K562 (cell line): ENCODE data around the gene DLAT. TPM values are rescaled to one million over a fixed set of nuclear protein-coding genes. Genes with fewer than 3 reads are reported as not detected.

Experiments used
- DDX20 ChIP-seq: fragments of 450-650 bp; IDR thresholded peaks from 2 replicates; pipeline ENCODE4 v1.6.1; 2016; ENCODE audit warnings: missing genetic modification characterization, low read depth, mild to moderate bottlenecking, missing compliant biosample characterization, moderate library complexity
- FOXP1 ChIP-seq: sonication (generic); formaldehyde crosslinking; IDR thresholded peaks from 2 replicates; pipeline ENCODE4 v1.8.0; 2022; ENCODE audit warnings: mild to moderate bottlenecking, missing genetic modification reagents
- HSF4 ChIP-seq: fragments of 250-450 bp; sonication (Bioruptor Pico); IDR thresholded peaks from 2 replicates; pipeline ENCODE4 v2.1.2; 2022; ENCODE audit warnings: mild to moderate bottlenecking, moderate library complexity, borderline replicate concordance
- MAFK ChIP-seq: IDR thresholded peaks from 2 replicates; pipeline ENCODE4 v1.6.1; 2011; ENCODE audit warnings: low read length, improper control_type of control experiment
- MTA1 ChIP-seq: fragments of 450-650 bp; IDR thresholded peaks from 2 replicates; pipeline ENCODE4 v1.6.1; 2017; ENCODE audit warnings: borderline replicate concordance
- POLR3G ChIP-seq: IDR thresholded peaks from 2 replicates; pipeline ENCODE4 v1.6.1; 2011; ENCODE audit not compliant: insufficient read length, insufficient replicate concordance; ENCODE audit errors: extremely low read depth
- POU5F1 ChIP-seq: fragments of 150-350 bp; IDR thresholded peaks from 2 replicates; pipeline ENCODE4 v1.6.1; 2014; ENCODE audit warnings: borderline replicate concordance, low read length, low read depth, mild to moderate bottlenecking; ENCODE audit not compliant: partially characterized antibody
- RAD21 ChIP-seq, 2 experiments: fragments of 250-450 bp in 1 of 2; fragments of 450-650 bp in 1 of 2; sonication (Bioruptor Pico) in 1 of 2; formaldehyde crosslinking in 1 of 2; IDR thresholded peaks in 1 of 2; conservative IDR thresholded peaks in 1 of 2; 2 replicates each; pipeline versions ENCODE4 v1.4.0 to v1.8.0; 2020 to 2022; ENCODE audit warnings: mild to moderate bottlenecking in 2 of 2, moderate library complexity in 1 of 2
- RBM15 ChIP-seq: fragments of 200-400 bp; formaldehyde crosslinking; IDR thresholded peaks from 2 replicates; pipeline ENCODE4 v1.6.1; 2018; ENCODE audit warnings: mild to moderate bottlenecking, low read length, moderate library complexity; ENCODE audit not compliant: insufficient read depth
- SRF ChIP-seq, 2 experiments: fragments of 250-450, 450-650 bp in 1 of 2; sonication (Bioruptor Pico) in 1 of 2; sonication (generic) in 1 of 2; formaldehyde crosslinking; IDR thresholded peaks; 2 replicates each; pipeline versions ENCODE4 v1.5.0 to v1.5.1; 2020 to 2022; ENCODE audit warnings: mild to moderate bottlenecking in 1 of 2, missing genetic modification reagents in 1 of 2
- TAF1 ChIP-seq: IDR thresholded peaks from 2 replicates; pipeline ENCODE4 v1.6.1; 2011; ENCODE audit warnings: mild to moderate bottlenecking, low read length, moderate library complexity; ENCODE audit not compliant: insufficient read depth, control insufficient read depth, severe bottlenecking; ENCODE audit errors: extremely low read depth
- ZNF12 ChIP-seq: sonication (generic); formaldehyde crosslinking; IDR thresholded peaks from 2 replicates; pipeline ENCODE4 v1.4.0; 2020; ENCODE audit warnings: mild to moderate bottlenecking, missing genetic modification reagents
- ZNF133 ChIP-seq: fragments of 250-450 bp; sonication (Bioruptor Pico); IDR thresholded peaks from 2 replicates; pipeline ENCODE4 v1.4.0; 2020; ENCODE audit warnings: mild to moderate bottlenecking
- ZNF311 ChIP-seq: fragments of 250-450 bp; sonication (Bioruptor Pico); IDR thresholded peaks from 2 replicates; pipeline ENCODE4 v1.4.0; 2020; ENCODE audit warnings: mild to moderate bottlenecking, moderate library complexity
- ZNF57 ChIP-seq: fragments of 450-650 bp; formaldehyde crosslinking; IDR thresholded peaks from 2 replicates; pipeline ENCODE4 v1.4.0; 2020; ENCODE audit warnings: mild to moderate bottlenecking, moderate library complexity
- ZZZ3 ChIP-seq: fragments of 450-650 bp; IDR thresholded peaks from 2 replicates; pipeline ENCODE4 v1.6.1; 2016; ENCODE audit warnings: antibody characterized with exemption, mild to moderate bottlenecking, moderate library complexity
- polyA plus RNA-seq, 8 experiments: library from polyadenylated mRNA; depleted of rRNA in 4 of 8; stranded (reverse) in 5 of 8; unstranded in 3 of 8; fragments of >200 nt; fragmentation: Nextera tagmentation in 2 of 8; fragmentation: Illumina TruSeq in 1 of 8; extraction: Ambion mirVana in 2 of 8; extraction: Trizol in 1 of 8; gene quantifications; 2 replicates each; pipeline versions ENCODE4 v1.2.1 to v1.2.3, GENCODE V29; 2011 to 2014; ENCODE audit warnings: inconsistent platforms in 1 of 8, missing spikeins in 1 of 8
- total RNA-seq, 7 experiments: library from RNA; depleted of rRNA in 6 of 7; stranded (reverse); fragments of >200 nt in 6 of 7; fragmentation: Illumina TruSeq in 2 of 7; extraction: Trizol in 2 of 7; gene quantifications; 2 replicates each; pipeline versions ENCODE4 v1.2.1 to v1.2.3, GENCODE V29; 2011 to 2021; ENCODE audit warnings: low replicate concordance in 1 of 7
- TF ChIP-seq, protein P1 (sequence below): fragments of 250-450 bp; sonication (Bioruptor Pico); IDR thresholded peaks from 2 replicates; pipeline ENCODE4 v1.5.0; 2021; ENCODE audit warnings: mild to moderate bottlenecking, moderate library complexity
- TF ChIP-seq, protein P2 (sequence below): fragments of 450-650 bp; IDR thresholded peaks from 2 replicates; pipeline ENCODE4 v1.6.1; 2016; ENCODE audit warnings: antibody characterized with exemption
- TF ChIP-seq, protein P3 (sequence below): fragments of 450-650 bp; formaldehyde crosslinking; IDR thresholded peaks from 2 replicates; pipeline ENCODE4 v1.4.0; 2020; ENCODE audit warnings: mild to moderate bottlenecking, moderate library complexity

DLAT gene
- total and polyA plus RNA-seq, 9 of the 15 experiments (the other 6 are each of a cell fraction or from before 2014, with no cell fraction given): 41.7 to 152 (median 105) TPM

DNA sequence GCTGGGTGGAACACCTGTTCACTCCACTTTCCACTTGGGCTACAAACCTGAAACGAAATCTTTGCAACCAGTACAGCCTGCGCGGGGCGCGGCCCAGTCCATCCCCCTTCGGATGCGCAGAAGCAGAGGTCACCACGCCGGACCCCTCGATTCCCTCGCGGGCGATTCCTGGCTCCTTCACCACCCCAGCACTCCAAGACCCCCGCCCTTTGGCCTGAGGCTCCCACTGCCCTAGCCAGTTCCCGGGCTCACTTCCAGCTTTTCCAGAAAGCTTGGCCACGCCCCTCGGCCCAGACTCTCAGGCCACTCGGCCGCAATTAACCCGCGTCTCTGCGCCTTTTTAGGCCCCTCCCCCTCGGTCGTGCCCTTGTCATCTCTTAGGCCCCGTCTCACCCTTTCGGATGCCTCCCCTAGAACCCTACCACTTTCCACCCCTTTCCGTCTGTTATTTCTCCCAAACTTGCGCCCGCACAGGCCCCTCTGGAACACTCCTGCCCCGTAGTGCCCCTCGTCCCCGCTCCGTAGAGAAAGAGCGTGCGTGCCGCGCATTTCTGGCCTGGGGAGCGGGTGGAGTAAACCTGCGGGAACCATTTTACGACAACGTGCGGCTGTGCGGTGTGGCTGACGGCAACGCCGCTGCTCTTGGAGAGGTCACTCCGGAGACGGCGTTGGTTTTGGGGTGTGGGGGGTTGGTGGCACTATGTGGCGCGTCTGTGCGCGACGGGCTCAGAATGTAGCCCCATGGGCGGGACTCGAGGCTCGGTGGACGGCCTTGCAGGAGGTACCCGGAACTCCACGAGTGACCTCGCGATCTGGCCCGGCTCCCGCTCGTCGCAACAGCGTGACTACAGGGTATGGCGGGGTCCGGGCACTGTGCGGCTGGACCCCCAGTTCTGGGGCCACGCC is at the start of gene DLAT (continued):
- TF ChIP-seq, protein P1, sequence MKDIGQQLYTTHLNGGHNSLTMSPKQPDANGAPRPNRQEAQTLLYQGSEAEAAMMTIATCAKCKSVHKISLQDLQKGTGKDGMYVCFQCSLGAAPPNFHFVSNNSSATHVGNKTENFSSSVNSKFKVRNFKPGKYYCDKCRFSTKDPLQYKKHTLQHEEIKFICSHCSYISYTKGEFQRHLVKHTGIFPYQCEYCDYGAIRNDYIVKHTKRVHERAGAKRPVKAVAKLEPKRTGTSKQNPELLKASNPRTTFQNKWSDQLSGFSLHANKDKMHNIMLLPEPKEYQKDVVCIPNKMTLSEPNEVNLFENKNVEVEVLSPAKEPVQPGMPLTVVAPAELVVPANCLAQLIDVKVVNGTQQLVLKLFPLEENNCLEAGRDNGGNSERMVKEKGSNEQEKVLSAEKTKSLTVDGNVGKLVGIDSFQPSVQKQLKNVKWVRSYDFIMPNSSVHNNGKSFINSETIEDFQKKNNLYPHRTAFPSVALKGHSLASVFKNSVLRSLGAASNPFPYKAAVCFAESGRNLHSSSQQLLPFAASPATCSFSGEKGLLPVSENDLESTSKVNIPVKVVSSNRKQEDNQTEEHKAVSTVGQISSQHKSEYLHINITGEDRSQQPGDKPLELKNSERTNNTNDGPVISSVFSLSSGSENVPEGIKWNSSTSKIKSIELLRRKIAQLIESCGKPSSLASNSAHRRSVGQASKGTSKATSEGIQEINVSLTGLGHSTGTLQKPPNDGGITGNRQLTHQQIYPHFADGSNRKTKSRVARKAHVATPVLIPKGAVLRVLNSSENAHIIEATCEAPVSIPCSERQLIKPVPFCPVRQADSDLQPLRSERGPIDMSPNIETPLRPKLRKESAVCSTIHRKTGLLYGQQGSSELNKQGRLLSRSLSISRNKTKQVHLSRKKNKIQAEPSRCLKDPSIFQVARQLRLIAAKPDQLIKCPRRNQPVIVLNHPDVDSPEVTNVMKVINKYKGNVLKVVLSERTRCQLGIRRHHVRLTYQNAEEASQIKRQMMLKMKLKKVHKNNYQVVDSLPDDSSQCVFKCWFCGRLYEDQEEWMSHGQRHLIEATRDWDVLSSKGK (CRISPR knock-in tag): no peak
- TF ChIP-seq ZZZ3: no peak
- TF ChIP-seq, protein P2, sequence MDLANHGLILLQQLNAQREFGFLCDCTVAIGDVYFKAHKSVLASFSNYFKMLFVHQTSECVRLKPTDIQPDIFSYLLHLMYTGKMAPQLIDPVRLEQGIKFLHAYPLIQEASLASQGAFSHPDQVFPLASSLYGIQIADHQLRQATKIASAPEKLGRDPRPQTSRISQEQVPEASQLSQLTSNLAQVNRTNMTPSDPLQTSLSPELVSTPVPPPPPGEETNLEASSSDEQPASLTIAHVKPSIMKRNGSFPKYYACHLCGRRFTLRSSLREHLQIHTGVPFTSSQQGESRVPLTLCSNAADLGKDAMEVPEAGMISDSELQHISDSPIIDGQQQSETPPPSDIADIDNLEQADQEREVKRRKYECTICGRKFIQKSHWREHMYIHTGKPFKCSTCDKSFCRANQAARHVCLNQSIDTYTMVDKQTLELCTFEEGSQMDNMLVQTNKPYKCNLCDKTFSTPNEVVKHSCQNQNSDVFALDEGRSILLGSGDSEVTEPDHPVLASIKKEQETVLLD: 0 out of 2 replicates have a peak, but pooled peaks have one; percentile 39
- peak; percentile 92 for TF ChIP-seq TAF1
- no peak for TF ChIP-seq FOXP1
- TF ChIP-seq ZNF57: no peak
- 0 out of 2 replicates have a peak, but pooled peaks have one; percentile 25 for TF ChIP-seq ZNF311
- TF ChIP-seq RAD21 (CRISPR knock-in tag; conservative IDR thresholded peaks at IDR 0.05 in 1 of 2, IDR thresholded peaks at IDR 0.05 in 1 of 2): 0 out of 4 replicates have a peak, but pooled peaks of 1 of the 2 experiments have one; percentile 13
- TF ChIP-seq MAFK: no peak
- no peak for TF ChIP-seq ZNF133 (CRISPR knock-in tag)
- TF ChIP-seq RBM15: no peak
- TF ChIP-seq SRF (CRISPR knock-in tag; IDR thresholded peaks at IDR 0.05): peak in 1 of 2 experiments; percentile 54; a peak in 1 of 4 replicates
- TF ChIP-seq, protein P3, sequence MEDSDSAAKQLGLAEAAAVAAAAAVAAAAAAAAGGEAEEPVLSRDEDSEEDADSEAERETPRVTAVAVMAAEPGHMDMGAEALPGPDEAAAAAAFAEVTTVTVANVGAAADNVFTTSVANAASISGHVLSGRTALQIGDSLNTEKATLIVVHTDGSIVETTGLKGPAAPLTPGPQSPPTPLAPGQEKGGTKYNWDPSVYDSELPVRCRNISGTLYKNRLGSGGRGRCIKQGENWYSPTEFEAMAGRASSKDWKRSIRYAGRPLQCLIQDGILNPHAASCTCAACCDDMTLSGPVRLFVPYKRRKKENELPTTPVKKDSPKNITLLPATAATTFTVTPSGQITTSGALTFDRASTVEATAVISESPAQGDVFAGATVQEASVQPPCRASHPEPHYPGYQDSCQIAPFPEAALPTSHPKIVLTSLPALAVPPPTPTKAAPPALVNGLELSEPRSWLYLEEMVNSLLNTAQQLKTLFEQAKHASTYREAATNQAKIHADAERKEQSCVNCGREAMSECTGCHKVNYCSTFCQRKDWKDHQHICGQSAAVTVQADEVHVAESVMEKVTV: 0 out of 2 replicates have a peak, but pooled peaks have one; percentile 37
- no peak for TF ChIP-seq HSF4 (CRISPR knock-in tag)
- peak; percentile 54; the same call in 1 of the 2 replicates for TF ChIP-seq ZNF12
- TF ChIP-seq MTA1: peak; percentile 59; the same call in 1 of the 2 replicates
- no peak for TF ChIP-seq DDX20 (tag)
- no peak for TF ChIP-seq POU5F1
- TF ChIP-seq POLR3G: no peak
